NCI-H2107 treated with DMSO at 0.1 percent for 48 hours (cell line): Measurements from ENCODE around the gene KRTAP5-4.
"Not testable (repeated sequence)": the region's sequence is repeated elsewhere in the genome, so short reads cannot be mapped to it uniquely, and the experiment has no call there.

ENCODE experiments used
- DNase-seq: peaks from one replicate; lab custom pipeline; 2025; ENCODE audit not compliant: unreplicated experiment; lab: John Stamatoyannopoulos, UW

The KRTAP5-4 gene

GRCh38 chr11:1652771-1653540, 31.0 kb upstream of the KRTAP5-4 start:
- no peak for DNase-seq

GRCh38 chr11:1652442-1652770, 30.5 kb upstream of the KRTAP5-4 start:
- no peak for DNase-seq

DNA sequence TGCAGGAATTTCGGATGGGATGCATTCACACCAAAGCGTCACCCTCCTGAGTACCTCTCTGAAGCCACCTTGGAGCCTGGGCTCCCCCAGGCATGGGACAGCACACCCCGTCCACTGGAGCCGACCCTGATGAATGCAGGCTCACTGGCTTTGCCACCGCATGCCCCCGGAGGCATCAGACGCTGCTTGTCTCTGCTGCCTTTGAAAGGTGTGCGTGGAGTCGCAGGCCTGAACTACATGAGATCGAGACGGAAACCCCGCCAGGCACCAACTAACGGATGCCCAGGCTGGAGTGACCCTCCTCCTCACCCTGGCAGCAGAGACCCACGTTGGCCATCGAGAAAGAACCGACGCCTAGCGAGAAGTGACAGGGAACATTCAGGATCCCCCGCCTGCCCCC, 30.1 kb upstream of the KRTAP5-4 start:
- no peak for DNase-seq

- no peak for DNase-seq
Measured at GRCh38 chr11:1651411-1651980, 29.6 kb upstream of the KRTAP5-4 start.

DNA sequence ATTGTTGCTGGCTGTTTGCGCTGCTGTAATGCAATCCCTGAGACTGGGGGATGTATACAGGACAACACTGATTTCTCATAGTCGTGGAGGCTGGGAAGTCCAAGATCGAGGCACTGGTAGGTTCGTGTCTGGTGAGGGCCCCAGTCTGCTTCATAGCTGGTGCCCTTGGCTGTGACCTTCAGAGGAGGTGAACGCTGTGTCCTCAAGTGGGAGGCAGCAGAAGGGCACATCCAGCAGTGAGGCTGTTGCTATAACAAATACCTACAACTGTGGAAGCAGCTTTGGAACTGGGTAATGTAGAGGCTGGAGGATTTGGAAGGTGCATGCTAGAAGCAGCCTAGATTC, 29.0 kb upstream of the KRTAP5-4 start:
- no peak for DNase-seq

- DNase-seq, result no peak
Measured at GRCh38 chr11:1650034-1650917, 28.3 kb upstream of the KRTAP5-4 start.

DNA sequence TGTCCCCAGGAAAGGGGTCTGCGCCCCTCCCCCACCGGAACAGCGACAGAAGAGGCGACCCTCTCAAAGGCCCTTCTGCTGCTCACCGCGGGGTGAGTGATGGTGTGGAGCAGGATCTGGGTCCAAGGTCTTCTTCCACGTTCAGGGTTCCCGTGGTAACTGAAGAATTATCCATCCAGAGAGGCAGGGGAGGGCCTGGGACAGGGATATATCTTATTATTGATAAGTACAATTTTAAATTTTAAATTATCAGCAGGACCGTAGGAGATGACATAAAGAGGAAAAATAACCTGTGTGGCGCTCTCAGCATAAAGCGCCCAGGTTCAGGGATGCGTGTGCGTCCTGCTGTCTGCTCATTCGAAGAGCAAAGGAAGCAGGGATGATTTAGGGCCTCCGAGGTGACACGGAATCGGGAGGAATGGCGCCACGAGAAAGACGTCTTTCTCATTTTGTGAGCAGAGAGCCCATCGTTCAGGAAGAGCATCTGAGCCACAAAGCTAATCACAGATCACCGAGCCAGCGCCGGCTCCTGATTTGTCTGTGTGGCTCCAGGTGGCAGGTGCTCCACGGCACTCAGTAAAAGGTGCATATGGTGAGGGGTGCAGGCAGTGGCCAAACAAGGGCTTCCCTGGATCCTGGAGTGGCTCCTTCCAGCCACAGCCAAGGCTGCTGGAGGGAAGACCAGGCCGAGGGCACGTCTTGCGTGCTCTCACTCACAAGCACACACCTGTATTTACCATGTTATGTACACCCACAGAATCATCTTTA, 26.9 kb upstream of the KRTAP5-4 start:
- DNase-seq, result peak; percentile 13

- no peak for DNase-seq
Measured at GRCh38 chr11:1647901-1648652, 26.1 kb upstream of the KRTAP5-4 start.

- not testable (repeated sequence) for DNase-seq
Measured at GRCh38 chr11:1646540-1646939, 24.6 kb upstream of the KRTAP5-4 start.

DNA sequence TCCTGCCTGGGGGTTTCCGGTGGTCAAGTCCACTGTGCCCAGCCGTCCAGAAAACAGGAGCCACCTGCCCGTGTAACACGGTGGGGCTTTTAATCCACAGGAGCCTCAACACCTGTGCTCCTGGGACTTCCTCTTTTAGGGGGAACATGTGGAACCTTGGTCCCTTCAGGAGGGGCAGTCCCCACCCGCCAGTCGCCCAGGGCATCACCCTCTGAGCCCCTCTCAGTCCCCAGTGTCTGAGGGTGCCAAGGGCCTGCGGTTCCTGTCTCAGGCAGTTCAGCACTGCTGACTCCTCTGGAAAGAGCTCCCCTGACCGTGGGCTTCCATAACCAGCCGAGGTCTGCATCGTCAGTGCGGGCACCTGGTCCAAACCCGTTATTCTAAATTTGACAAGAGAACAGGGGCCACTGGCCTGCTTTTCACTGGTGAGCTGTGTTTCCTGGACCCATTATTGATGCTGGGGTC, 23.5 kb upstream of the KRTAP5-4 start:
- DNase-seq, result no peak

- no peak for DNase-seq
Measured at GRCh38 chr11:1644601-1645356, 22.8 kb upstream of the KRTAP5-4 start.

DNA sequence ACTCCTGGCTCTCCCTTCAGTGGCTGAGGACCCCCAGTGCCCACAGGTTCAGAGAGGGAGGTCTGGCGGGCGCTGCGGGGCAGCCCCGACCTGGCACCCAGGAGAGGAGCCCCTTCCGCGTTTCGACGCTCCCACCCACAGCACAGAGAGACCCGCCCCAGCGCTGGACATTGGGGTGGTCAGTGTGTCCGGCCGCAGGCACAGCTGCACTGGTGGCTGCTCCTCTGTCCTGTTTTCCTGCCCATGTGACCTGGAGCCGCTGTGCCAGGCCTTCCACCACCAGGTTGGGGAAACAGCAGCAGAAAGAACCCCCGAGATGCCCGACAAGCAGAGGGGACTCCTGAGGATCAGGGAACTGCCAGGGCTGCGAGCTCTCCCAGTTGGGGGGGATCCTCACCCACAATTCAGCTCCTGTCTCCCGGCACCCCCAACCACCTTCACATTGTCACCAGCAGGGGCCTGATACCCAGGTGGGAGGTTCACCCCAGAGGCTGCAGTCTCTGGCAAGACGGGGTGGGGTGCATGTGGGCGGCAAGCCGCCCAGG, 21.3 kb upstream of the KRTAP5-4 start:
- DNase-seq, result no peak

GRCh38 chr11:1642288-1643145, 20.6 kb upstream of the KRTAP5-4 start:
- DNase-seq, result no peak

DNA sequence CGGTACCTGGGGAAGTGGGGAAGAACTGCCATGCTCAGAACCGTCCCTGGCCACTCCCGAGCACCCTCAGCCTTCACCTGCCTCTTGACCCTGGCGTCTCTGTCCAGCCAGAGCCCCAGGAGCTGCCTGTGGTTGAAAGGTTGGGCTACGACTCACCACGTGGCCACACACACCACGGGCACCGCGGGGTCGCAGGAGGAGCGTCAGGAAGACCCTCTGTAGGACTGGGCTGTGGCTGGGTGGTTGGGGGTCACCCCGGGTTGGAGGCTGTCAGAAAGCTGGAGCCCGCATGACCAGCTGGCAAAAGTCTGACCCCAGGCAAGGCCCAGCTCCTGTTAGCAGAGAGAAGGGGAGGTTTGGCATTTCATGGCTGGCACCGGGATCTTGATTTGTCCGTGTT, 19.2 kb upstream of the KRTAP5-4 start:
- no peak for DNase-seq

DNA sequence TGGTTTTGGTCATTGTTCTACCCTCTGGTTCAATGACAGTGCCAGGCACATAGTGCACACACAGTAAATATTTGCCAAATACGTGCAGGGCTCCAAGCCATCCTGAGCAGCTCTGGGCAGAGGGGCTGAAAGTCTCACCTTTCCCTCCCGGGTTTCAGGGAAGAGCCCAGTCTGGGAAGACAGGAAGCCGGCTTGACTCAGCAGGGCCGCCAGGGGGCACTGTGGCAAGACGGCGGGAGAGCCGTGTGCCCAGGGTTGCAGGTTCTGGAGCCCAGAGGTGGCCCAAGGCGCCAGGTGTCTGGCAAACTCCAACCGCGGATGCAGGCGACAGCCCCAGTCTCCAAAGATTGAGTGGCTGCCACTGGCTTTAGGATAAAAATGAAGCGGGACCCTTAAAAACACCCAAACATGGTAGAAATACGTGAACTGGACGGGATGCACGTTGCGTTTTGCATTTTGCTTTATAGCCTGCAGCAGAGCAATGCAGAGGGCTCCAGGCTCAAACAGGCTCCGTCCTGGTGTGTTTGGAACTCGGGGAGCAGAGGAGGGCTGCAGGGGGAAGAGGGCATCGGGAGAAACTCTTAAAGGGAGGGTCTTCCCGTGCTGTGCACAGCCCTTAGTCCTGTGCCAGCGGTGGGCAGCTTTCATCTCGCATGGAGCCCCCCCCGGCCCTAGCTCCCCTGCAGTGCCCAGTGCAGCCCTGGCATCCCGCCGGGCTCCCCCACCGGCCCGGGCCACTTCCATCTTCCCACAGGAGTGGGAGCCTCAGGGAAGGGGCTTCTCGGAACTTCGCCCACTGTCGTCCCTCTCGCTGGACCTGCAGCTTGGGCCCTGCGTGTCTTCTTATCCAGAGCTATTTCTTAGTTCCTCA, 18.4 kb upstream of the KRTAP5-4 start:
- no peak for DNase-seq

GRCh38 chr11:1639666-1640065, 17.7 kb upstream of the KRTAP5-4 start:
- DNase-seq, result no peak

DNA sequence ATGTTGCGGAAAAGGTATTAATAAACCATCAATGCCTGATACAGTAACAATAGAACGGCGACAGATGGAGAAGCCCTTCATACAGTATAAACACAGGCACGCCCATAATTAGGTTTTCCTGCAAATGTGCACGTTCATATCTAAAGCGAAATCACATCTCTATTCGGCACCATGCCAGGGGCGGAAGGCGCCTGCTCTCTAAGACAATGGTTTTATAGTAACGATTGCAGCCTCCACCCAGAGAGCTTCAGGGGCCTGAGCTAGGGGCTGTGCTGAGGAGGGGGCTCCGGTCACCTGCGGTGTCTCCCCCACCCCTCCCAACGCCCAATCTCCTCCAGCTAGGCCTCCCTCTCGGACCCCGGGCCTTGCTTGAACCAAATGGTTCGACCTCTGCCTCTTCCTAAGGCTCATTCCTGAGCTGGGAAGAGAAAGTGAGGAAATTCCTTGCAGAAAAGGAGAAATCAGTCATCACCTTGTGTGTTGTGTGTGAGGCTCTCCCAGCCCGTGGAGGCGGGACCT, 17.2 kb upstream of the KRTAP5-4 start:
- DNase-seq, result peak; percentile 45
